ENCODE measurements around the gene CCT6B. TPM values are rescaled to one million over a fixed set of nuclear protein-coding genes. Genes with fewer than 3 reads are reported as not detected.

Gene CCT6B
- total RNA-seq, 2 experiments from 2014 or later, result 0.83 to 1.1 TPM

GRCh38 chr17:34883106-34884000 is 77.9 kb downstream of the CCT6B start:
- Mint-ChIP-seq H3K27me3 (ENCODE audit: low read depth) (peaks cover 34% of the 10 kb centered on the region), H3K27ac (no peak overlapping the region), H3K36me3 (ENCODE audit: low read depth) (no peaks in the 10 kb centered on the region), H3K4me3 (no peak overlapping the region), H3K9me3 (ENCODE audit: insufficient read depth) (no peaks in the 10 kb centered on the region), H3K4me1 (ENCODE audit: low read depth) (no peaks in the 10 kb centered on the region)
- ATAC-seq (no peak), DNase-seq (no peak)
- CTCF ChIA-PET, result no interaction called here
- POLR2A ChIA-PET, result no interaction called here

- DNase-seq (no peak), ATAC-seq (no peak)
- Mint-ChIP-seq H3K36me3 (ENCODE audit: low read depth) (no peaks in the 10 kb centered on the region), H3K9me3 (ENCODE audit: insufficient read depth) (no peaks in the 10 kb centered on the region), H3K4me3 (no peak overlapping the region), H3K27me3 (ENCODE audit: low read depth) (peaks cover 6% of the 10 kb centered on the region), H3K27ac (no peak overlapping the region), H3K4me1 (ENCODE audit: low read depth) (no peaks in the 10 kb centered on the region)
- ChIA-PET POLR2A (no interaction called here), CTCF (no interaction called here)
Observed at GRCh38 chr17:34879146-34879545, 82.1 kb downstream of the CCT6B start.

Other genes starting within 250 kb of the CCT6B start
- 10 to 100 TPM; 22.1 to 24.1 TPM for gene ZNF830, start 80 bp upstream of the CCT6B start, total RNA-seq
- gene LIG3, start 19.1 kb upstream of the CCT6B start, total RNA-seq, result 10 to 100 TPM; 38.7 to 42.2 TPM
- 10 to 100 TPM; 26.4 to 29.1 TPM for gene RFFL, start 102.2 kb upstream of the CCT6B start, total RNA-seq
- 10 to 100 TPM; 32.1 to 33.6 TPM for gene RAD51D, start 158.4 kb upstream of the CCT6B start, total RNA-seq
- gene FNDC8, start 160.2 kb upstream of the CCT6B start, total RNA-seq, result not detected
- gene NLE1, start 180.8 kb upstream of the CCT6B start, total RNA-seq, result 10 to 100 TPM; 22.1 to 23.3 TPM
- not detected for gene UNC45B, start 186.4 kb upstream of the CCT6B start, total RNA-seq
- not detected for gene SLC35G3, start 232.9 kb upstream of the CCT6B start, total RNA-seq